NCI-H187 (cell line): ENCODE results near the gene IPPK.
"Not testable (repeated sequence)": the region's sequence is repeated elsewhere in the genome, so short reads cannot be mapped to it uniquely, and the experiment has no call there.

Experiments used
- DNase-seq, 2 experiments: peaks; one replicate each; lab custom pipeline; 2025; lab: John Stamatoyannopoulos, UW

IPPK gene

GRCh38 chr9:92592946-92593861, 76.7 kb downstream of the IPPK start:
- DNase-seq, result no peak

GRCh38 chr9:92592537-92592936, 77.4 kb downstream of the IPPK start:
- no peak for DNase-seq

GRCh38 chr9:92590377-92590776, 79.6 kb downstream of the IPPK start:
- no peak for DNase-seq

GRCh38 chr9:92589923-92590322, 80.0 kb downstream of the IPPK start:
- DNase-seq, result no peak

- no peak for DNase-seq
These were observed 93.8 kb downstream of the IPPK start for GRCh38 chr9:92576175-92576574.

GRCh38 chr9:92573612-92574011, 96.3 kb downstream of the IPPK start:
- DNase-seq, result not testable (repeated sequence)

GRCh38 chr9:92571871-92572270, 98.1 kb downstream of the IPPK start:
- DNase-seq, result not testable (repeated sequence)

- DNase-seq, result no peak
These were observed 104.9 kb downstream of the IPPK start for GRCh38 chr9:92564982-92565381.

GRCh38 chr9:92564504-92564903, 105.4 kb downstream of the IPPK start:
- DNase-seq, result no peak
